Activated T-cell treated with anti-CD3 and anti-CD28 coated beads, Interleukin-2, amount 50 U/mL, for 72 hours (primary cell): Measurements from ENCODE around the gene SP1. TPM values are rescaled to one million over a fixed set of nuclear protein-coding genes. Genes with fewer than 3 reads are reported as not detected.
A peak's percentile ranks its signal among the peaks of the same experiment; 100 is the strongest.
"Not testable (repeated sequence)": the region's sequence is repeated elsewhere in the genome, so short reads cannot be mapped to it uniquely, and the experiment has no call there.

Experiments used
- ATAC-seq, 2 donors: fragments of 150-1000 bp; cut with Tn5 transposase; replicated peaks in 1 of 2; 2 replicates each; pipeline ENCODE4 v1.10.0; 2021; ENCODE audit warnings: moderate library complexity in 2 of 2, mild to moderate bottlenecking in 1 of 2
- DNase-seq, 2 donors: peaks; one replicate each; pipeline ENCODE4 v3.0.0; 2021 to 2022; ENCODE audit warnings: mixed read lengths in 1 of 2
- H3K27ac Mint-ChIP-seq: one replicate; pipeline ENCODE4 v1.8.0; 2022; ENCODE audit warnings: mild to moderate bottlenecking, moderate library complexity, mixed read lengths
- H3K27me3 Mint-ChIP-seq: one replicate; pipeline ENCODE4 v1.8.0; 2022; ENCODE audit warnings: low read depth, mixed read lengths
- H3K36me3 Mint-ChIP-seq, 2 donors: one replicate each; pipeline ENCODE4 v1.8.0; 2022; ENCODE audit warnings: mixed read lengths in 2 of 2, mild to moderate bottlenecking in 1 of 2; ENCODE audit not compliant: insufficient read depth in 2 of 2
- H3K4me1 Mint-ChIP-seq: one replicate; pipeline ENCODE4 v1.8.0; 2022; ENCODE audit warnings: low read depth, mixed read lengths
- H3K4me3 Mint-ChIP-seq, 2 donors: one replicate each; pipeline ENCODE4 v1.8.0; 2022; ENCODE audit warnings: mild to moderate bottlenecking in 2 of 2, mixed read lengths in 2 of 2, moderate library complexity in 2 of 2
- H3K9me3 Mint-ChIP-seq, 2 donors: one replicate each; pipeline ENCODE4 v1.8.0; 2022; ENCODE audit warnings: mixed read lengths in 2 of 2
- total RNA-seq, 2 donors: library from RNA; stranded (reverse); gene quantifications; one replicate each; pipeline ENCODE4 v1.2.3, GENCODE V29; 2022

The SP1 gene
- total RNA-seq, 2 donors from 2014 or later = 110 to 121 TPM

- DNase-seq (no peak), ATAC-seq (no peak)
- Mint-ChIP-seq H3K9me3 (no peaks in the 10 kb centered on the region), H3K4me3 (no peak overlapping the region), H3K27ac (no peak overlapping the region), H3K27me3 (no peaks in the 10 kb centered on the region), H3K4me1 (peaks cover 30% of the 10 kb centered on the region), H3K36me3 (no peaks in the 10 kb centered on the region)
Measured at GRCh38 chr12:53425515-53426150, 45.7 kb downstream of the SP1 start.

- Mint-ChIP-seq H3K27me3 (no peaks in the 10 kb centered on the region), H3K9me3 (no peaks in the 10 kb centered on the region), H3K36me3 (no peaks in the 10 kb centered on the region), H3K4me1 (peaks cover 17% of the 10 kb centered on the region), H3K27ac (no peak overlapping the region), H3K4me3 (no peak overlapping the region)
- DNase-seq (peak; percentile 66 to 70), ATAC-seq (peak; percentile 100)
Measured at GRCh38 chr12:53427905-53428594, 48.1 kb downstream of the SP1 start.

GRCh38 chr12:53428741-53429140 is 48.8 kb downstream of the SP1 start:
- DNase-seq (no peak), ATAC-seq (no peak)
- no peaks in the 10 kb centered on the region for H3K36me3 Mint-ChIP-seq
- H3K27me3 Mint-ChIP-seq = no peaks in the 10 kb centered on the region
- peaks cover 17% of the 10 kb centered on the region for H3K4me1 Mint-ChIP-seq
- no peaks in the 10 kb centered on the region for H3K9me3 Mint-ChIP-seq
- no peak overlapping the region for H3K27ac Mint-ChIP-seq
- H3K4me3 Mint-ChIP-seq = no peak overlapping the region

GRCh38 chr12:53430116-53430515 is 50.1 kb downstream of the SP1 start:
- no peak overlapping the region for H3K27ac Mint-ChIP-seq
- ATAC-seq (no peak), DNase-seq (no peak)
- H3K9me3 Mint-ChIP-seq = no peaks in the 10 kb centered on the region
- no peaks in the 10 kb centered on the region for H3K27me3 Mint-ChIP-seq
- peaks cover 17% of the 10 kb centered on the region for H3K4me1 Mint-ChIP-seq
- H3K36me3 Mint-ChIP-seq = no peaks in the 10 kb centered on the region
- H3K4me3 Mint-ChIP-seq = no peak overlapping the region

GRCh38 chr12:53431187-53431586 is 51.2 kb downstream of the SP1 start:
- ATAC-seq = no peak
- no peak overlapping the region for H3K27ac Mint-ChIP-seq
- H3K9me3 Mint-ChIP-seq = no peaks in the 10 kb centered on the region
- H3K27me3 Mint-ChIP-seq = no peaks in the 10 kb centered on the region
- no peak overlapping the region for H3K4me3 Mint-ChIP-seq
- H3K36me3 Mint-ChIP-seq = no peaks in the 10 kb centered on the region
- H3K4me1 Mint-ChIP-seq = peaks cover 17% of the 10 kb centered on the region
- DNase-seq = no peak

- not testable (repeated sequence) for DNase-seq, H3K27me3 Mint-ChIP-seq, H3K27ac Mint-ChIP-seq, ATAC-seq, H3K4me1 Mint-ChIP-seq, H3K9me3 Mint-ChIP-seq, H3K4me3 Mint-ChIP-seq, H3K36me3 Mint-ChIP-seq
Measured at GRCh38 chr12:53435326-53435725, 55.4 kb downstream of the SP1 start.

- H3K4me3 Mint-ChIP-seq = peak overlapping the region in 1 of 2 donors; percentile 7
- not testable (repeated sequence) for H3K27ac Mint-ChIP-seq, H3K36me3 Mint-ChIP-seq, ATAC-seq, DNase-seq, H3K27me3 Mint-ChIP-seq, H3K9me3 Mint-ChIP-seq
- H3K4me1 Mint-ChIP-seq = peaks cover 26% of the 10 kb centered on the region
Measured at GRCh38 chr12:53439582-53439981, 59.6 kb downstream of the SP1 start.

- H3K4me1 Mint-ChIP-seq = peaks cover 39% of the 10 kb centered on the region
- ATAC-seq (peak; percentile 99), DNase-seq (peak; percentile 98 to 99)
- H3K9me3 Mint-ChIP-seq = no peaks in the 10 kb centered on the region
- peaks cover 11 to 17% of the 10 kb centered on the region in 2 donors for H3K36me3 Mint-ChIP-seq
- H3K27ac Mint-ChIP-seq = peak within 1 kb of the TSS; percentile 87
- H3K4me3 Mint-ChIP-seq = peak within 1 kb of the TSS; percentile 89 to 94
- no peaks in the 10 kb centered on the region for H3K27me3 Mint-ChIP-seq
Measured at GRCh38 chr12:53441040-53441833, 61.3 kb downstream of the SP1 start, which contains the start of gene PRR13. Gene PRR13 (plus strand): TSS chr12:53441734. CDS start chr12:53442715, 981 bp downstream.

GRCh38 chr12:53443955-53444354 is 64.0 kb downstream of the SP1 start:
- Mint-ChIP-seq H3K27me3 (no peaks in the 10 kb centered on the region), H3K4me1 (peaks cover 43% of the 10 kb centered on the region), H3K36me3 (peaks cover 15 to 25% of the 10 kb centered on the region in 2 donors), H3K27ac (peak overlapping the region; percentile 55), H3K9me3 (no peaks in the 10 kb centered on the region), H3K4me3 (peak overlapping the region; percentile 85 to 94)
- no peak for DNase-seq
- no peak for ATAC-seq

GRCh38 chr12:53444593-53445325 is 64.8 kb downstream of the SP1 start:
- peak overlapping the region; percentile 32 to 68 for H3K4me3 Mint-ChIP-seq
- H3K36me3 Mint-ChIP-seq = peaks cover 15 to 25% of the 10 kb centered on the region in 2 donors
- H3K9me3 Mint-ChIP-seq, DNase-seq, H3K27me3 Mint-ChIP-seq, ATAC-seq: not testable (repeated sequence)
- H3K4me1 Mint-ChIP-seq = peaks cover 43% of the 10 kb centered on the region
- H3K27ac Mint-ChIP-seq = peak overlapping the region; percentile 61

GRCh38 chr12:53450936-53451335 is 71.0 kb downstream of the SP1 start:
- H3K4me3 Mint-ChIP-seq = no peak overlapping the region

GRCh38 chr12:53451661-53452158 is 71.7 kb downstream of the SP1 start, which contains the start of gene PCBP2:
Gene PCBP2 (plus strand): TSS chr12:53452102. CDS start chr12:53454801, 2,699 bp downstream.
- Mint-ChIP-seq H3K4me1 (peaks cover 48% of the 10 kb centered on the region), H3K36me3 (peaks cover 14 to 40% of the 10 kb centered on the region in 2 donors), H3K4me3 (peak within 1 kb of the TSS; percentile 95 to 99), H3K27ac (peak within 1 kb of the TSS; percentile 92), H3K27me3 (no peaks in the 10 kb centered on the region), H3K9me3 (no peaks in the 10 kb centered on the region)
- peak; percentile 97 to 99 for DNase-seq
- peak; percentile 97 for ATAC-seq

More at GRCh38 chr12:53450936-53451335, 71.0 kb downstream of the SP1 start:
- H3K27ac Mint-ChIP-seq = no peak overlapping the region
- ATAC-seq (no peak), DNase-seq (no peak)
- H3K27me3 Mint-ChIP-seq = no peaks in the 10 kb centered on the region
- H3K4me1 Mint-ChIP-seq = peaks cover 48% of the 10 kb centered on the region
- H3K9me3 Mint-ChIP-seq = no peaks in the 10 kb centered on the region
- H3K36me3 Mint-ChIP-seq = peaks cover 14 to 41% of the 10 kb centered on the region in 2 donors
